Stimulated activated naive CD8-positive, alpha-beta T cell treated with anti-CD3 and anti-CD28 coated beads, Interleukin-15, amount 100 ng/mL, for 72 hours (primary cell): Measurements from ENCODE around the gene TTN.
"Not testable (repeated sequence)": the region's sequence is repeated elsewhere in the genome, so short reads cannot be mapped to it uniquely, and the experiment has no call there.

Source experiments
- ATAC-seq: fragments of 150-1000 bp; cut with Tn5 transposase; 2 replicates; pipeline ENCODE4 v1.10.0; 2021; ENCODE audit warnings: mild to moderate bottlenecking, moderate library complexity
- DNase-seq, 2 donors: peaks; one replicate each; pipeline ENCODE4 v3.0.0; 2021 to 2022
- H3K27ac Mint-ChIP-seq, 2 donors: one replicate each; pipeline ENCODE4 v1.8.0; 2022; ENCODE audit warnings: mild to moderate bottlenecking in 2 of 2, mixed read lengths in 2 of 2, moderate library complexity in 2 of 2
- H3K27me3 Mint-ChIP-seq: one replicate; pipeline ENCODE4 v1.8.0; 2022; ENCODE audit warnings: mixed read lengths
- H3K4me1 Mint-ChIP-seq: one replicate; pipeline ENCODE4 v1.8.0; 2022; ENCODE audit warnings: mild to moderate bottlenecking, mixed read lengths
- H3K4me3 Mint-ChIP-seq, 2 donors: one replicate each; pipeline ENCODE4 v1.8.0; 2022; ENCODE audit warnings: mild to moderate bottlenecking in 2 of 2, mixed read lengths in 2 of 2, moderate library complexity in 1 of 2
- H3K9me3 Mint-ChIP-seq, 2 donors: one replicate each; pipeline ENCODE4 v1.8.0; 2022; ENCODE audit warnings: mixed read lengths in 2 of 2

The TTN gene

GRCh38 chr2:178584666-178585065 lies 222.6 kb downstream of the TTN start:
- Mint-ChIP-seq H3K4me1 (no peaks in the 10 kb centered on the region), H3K27ac (no peak overlapping the region), H3K4me3 (no peak overlapping the region), H3K27me3 (no peaks in the 10 kb centered on the region), H3K9me3 (peaks cover 5 to 7% of the 10 kb centered on the region in 2 donors)
- ATAC-seq (no peak), DNase-seq (no peak)

- ATAC-seq (no peak), DNase-seq (no peak)
- H3K9me3 Mint-ChIP-seq, result peaks cover 9 to 12% of the 10 kb centered on the region in 2 donors
- no peaks in the 10 kb centered on the region for H3K27me3 Mint-ChIP-seq
- H3K27ac Mint-ChIP-seq, result no peak overlapping the region
- H3K4me1 Mint-ChIP-seq, result no peaks in the 10 kb centered on the region
- H3K4me3 Mint-ChIP-seq, result no peak overlapping the region
Observed at GRCh38 chr2:178579006-178579405, 228.2 kb downstream of the TTN start.

GRCh38 chr2:178574789-178575188 lies 232.4 kb downstream of the TTN start:
- H3K4me3 Mint-ChIP-seq, result no peak overlapping the region
- no peaks in the 10 kb centered on the region for H3K4me1 Mint-ChIP-seq
- H3K27me3 Mint-ChIP-seq, result no peaks in the 10 kb centered on the region
- peaks cover 14 to 40% of the 10 kb centered on the region in 2 donors for H3K9me3 Mint-ChIP-seq
- DNase-seq (no peak), ATAC-seq (no peak)
- H3K27ac Mint-ChIP-seq, result no peak overlapping the region

GRCh38 chr2:178568227-178568626 lies 239.0 kb downstream of the TTN start:
- no peak for ATAC-seq
- peaks cover 20 to 79% of the 10 kb centered on the region in 2 donors for H3K9me3 Mint-ChIP-seq

GRCh38 chr2:178553047-178553446 lies 254.2 kb downstream of the TTN start:
- ATAC-seq, result no peak
- Mint-ChIP-seq H3K27me3 (no peaks in the 10 kb centered on the region), H3K27ac (no peak overlapping the region), H3K4me3 (no peak overlapping the region), H3K9me3 (peaks cover 1 to 2% of the 10 kb centered on the region in 2 donors), H3K4me1 (no peaks in the 10 kb centered on the region)
- DNase-seq, result no peak

More at GRCh38 chr2:178568227-178568626, 239.0 kb downstream of the TTN start:
- no peak for DNase-seq
- Mint-ChIP-seq H3K4me3 (no peak overlapping the region), H3K27ac (no peak overlapping the region), H3K27me3 (no peaks in the 10 kb centered on the region), H3K4me1 (no peaks in the 10 kb centered on the region)

- DNase-seq (no peak), ATAC-seq (no peak)
- H3K4me1 Mint-ChIP-seq, result no peaks in the 10 kb centered on the region
- no peaks in the 10 kb centered on the region for H3K27me3 Mint-ChIP-seq
- peaks cover 8 to 10% of the 10 kb centered on the region in 2 donors for H3K9me3 Mint-ChIP-seq
- no peak overlapping the region for H3K4me3 Mint-ChIP-seq
- no peak overlapping the region for H3K27ac Mint-ChIP-seq
Observed at GRCh38 chr2:178550352-178550751, 256.9 kb downstream of the TTN start.

- no peaks in the 10 kb centered on the region for H3K27me3 Mint-ChIP-seq
- DNase-seq, result no peak
- no peak for ATAC-seq
- no peak overlapping the region for H3K27ac Mint-ChIP-seq
- no peaks in the 10 kb centered on the region for H3K4me1 Mint-ChIP-seq
- H3K4me3 Mint-ChIP-seq, result no peak overlapping the region
- H3K9me3 Mint-ChIP-seq, result peaks cover 2 to 3% of the 10 kb centered on the region in 2 donors
Observed at GRCh38 chr2:178542569-178542968, 264.7 kb downstream of the TTN start.

- DNase-seq, result no peak
- ATAC-seq, result no peak
- H3K4me3 Mint-ChIP-seq, result no peak overlapping the region
- no peak overlapping the region for H3K27ac Mint-ChIP-seq
- H3K4me1 Mint-ChIP-seq, result no peaks in the 10 kb centered on the region
- H3K27me3 Mint-ChIP-seq, result no peaks in the 10 kb centered on the region
- no peaks in the 10 kb centered on the region for H3K9me3 Mint-ChIP-seq
Observed at GRCh38 chr2:178542161-178542560, 265.1 kb downstream of the TTN start.

- no peak for DNase-seq
- H3K27ac Mint-ChIP-seq, result no peak overlapping the region
- H3K27me3 Mint-ChIP-seq, result no peaks in the 10 kb centered on the region
- H3K9me3 Mint-ChIP-seq, result peaks cover 7 to 21% of the 10 kb centered on the region in 2 donors
- ATAC-seq, result no peak
- no peak overlapping the region for H3K4me3 Mint-ChIP-seq
- peaks cover 20% of the 10 kb centered on the region for H3K4me1 Mint-ChIP-seq
Observed at GRCh38 chr2:178536037-178536436, 271.2 kb downstream of the TTN start.

GRCh38 chr2:178531168-178531567 lies 276.1 kb downstream of the TTN start:
- Mint-ChIP-seq H3K27me3 (no peaks in the 10 kb centered on the region), H3K4me3 (peak overlapping the region; percentile 24 to 51), H3K4me1 (peaks cover 49% of the 10 kb centered on the region), H3K27ac (peak overlapping the region in 1 of 2 donors; percentile 71), H3K9me3 (peaks cover 7 to 21% of the 10 kb centered on the region in 2 donors)
- ATAC-seq, result no peak
- DNase-seq, result no peak

- DNase-seq, result peak; percentile 28 to 82
Observed at GRCh38 chr2:178530625-178531142, 276.5 kb downstream of the TTN start.

GRCh38 chr2:178530131-178530530 lies 277.1 kb downstream of the TTN start:
- Mint-ChIP-seq H3K4me3 (peak overlapping the region; percentile 24 to 38), H3K27me3 (no peaks in the 10 kb centered on the region), H3K9me3 (peaks cover 7 to 21% of the 10 kb centered on the region in 2 donors), H3K4me1 (peaks cover 58% of the 10 kb centered on the region), H3K27ac (peak overlapping the region in 1 of 2 donors; percentile 82)
- ATAC-seq, result no peak
- DNase-seq, result no peak

More at GRCh38 chr2:178530625-178531142, 276.5 kb downstream of the TTN start:
- peak overlapping the region in 1 of 2 donors; percentile 82 for H3K27ac Mint-ChIP-seq
- H3K4me1 Mint-ChIP-seq, result peaks cover 54% of the 10 kb centered on the region
- peak; percentile 98 for ATAC-seq
- peak overlapping the region; percentile 24 to 51 for H3K4me3 Mint-ChIP-seq
- peaks cover 7 to 21% of the 10 kb centered on the region in 2 donors for H3K9me3 Mint-ChIP-seq
- no peaks in the 10 kb centered on the region for H3K27me3 Mint-ChIP-seq

- peaks cover 5 to 18% of the 10 kb centered on the region in 2 donors for H3K9me3 Mint-ChIP-seq
- H3K4me1 Mint-ChIP-seq, result peaks cover 57% of the 10 kb centered on the region
- no peaks in the 10 kb centered on the region for H3K27me3 Mint-ChIP-seq
- H3K27ac Mint-ChIP-seq, result no peak overlapping the region
- ATAC-seq, result no peak
- DNase-seq, result no peak
- no peak overlapping the region for H3K4me3 Mint-ChIP-seq
Observed at GRCh38 chr2:178529194-178529593, 278.0 kb downstream of the TTN start.

- DNase-seq, result no peak
- peaks cover 56% of the 10 kb centered on the region for H3K4me1 Mint-ChIP-seq
- H3K27me3 Mint-ChIP-seq, result no peaks in the 10 kb centered on the region
- no peak for ATAC-seq
- peaks cover 0 to 12% of the 10 kb centered on the region in 2 donors for H3K9me3 Mint-ChIP-seq
- no peak overlapping the region for H3K4me3 Mint-ChIP-seq
- H3K27ac Mint-ChIP-seq, result no peak overlapping the region
Observed at GRCh38 chr2:178528647-178529046, 278.6 kb downstream of the TTN start.

- DNase-seq (no peak), ATAC-seq (no peak)
- Mint-ChIP-seq H3K27ac (no peak overlapping the region), H3K4me3 (no peak overlapping the region), H3K4me1 (peaks cover 62% of the 10 kb centered on the region), H3K9me3 (peaks cover 0 to 8% of the 10 kb centered on the region in 2 donors), H3K27me3 (no peaks in the 10 kb centered on the region)
Observed at GRCh38 chr2:178527592-178527991, 279.6 kb downstream of the TTN start.

- peaks cover 61% of the 10 kb centered on the region for H3K4me1 Mint-ChIP-seq
- no peaks in the 10 kb centered on the region for H3K27me3 Mint-ChIP-seq
- ATAC-seq, result no peak
Observed at GRCh38 chr2:178526256-178526655, 281.0 kb downstream of the TTN start.

GRCh38 chr2:178525460-178525859 lies 281.8 kb downstream of the TTN start:
- DNase-seq, H3K4me3 Mint-ChIP-seq, H3K27ac Mint-ChIP-seq, H3K27me3 Mint-ChIP-seq, H3K9me3 Mint-ChIP-seq, ATAC-seq: not testable (repeated sequence)
- H3K4me1 Mint-ChIP-seq, result peaks cover 56% of the 10 kb centered on the region

More at GRCh38 chr2:178526256-178526655, 281.0 kb downstream of the TTN start:
- Mint-ChIP-seq H3K9me3 (peaks cover 0 to 5% of the 10 kb centered on the region in 2 donors), H3K4me3 (no peak overlapping the region), H3K27ac (no peak overlapping the region)
- DNase-seq, result no peak
